NK-92 treated with Interleukin-12 subunit alpha and Interleukin-12 subunit beta, amount 100 ng/mL, for 24 hours (cell line): Measurements from ENCODE around the gene CXCL17.

Experiments used
- DNase-seq: peaks from one replicate; lab custom pipeline; 2025; lab: John Stamatoyannopoulos, UW

The CXCL17 gene

GRCh38 chr19:42397263-42398166 lies 45.2 kb downstream of the CXCL17 start:
- DNase-seq: peak; percentile 16

- DNase-seq: peak; percentile 96
Observed at GRCh38 chr19:42396381-42397262, 46.1 kb downstream of the CXCL17 start.

GRCh38 chr19:42394751-42395150 lies 48.0 kb downstream of the CXCL17 start:
- DNase-seq: no peak

- no peak for DNase-seq
Observed at GRCh38 chr19:42392165-42392564, 50.6 kb downstream of the CXCL17 start.

GRCh38 chr19:42389899-42390298 lies 52.8 kb downstream of the CXCL17 start, which contains the start of gene CNFN:
TSS of gene CNFN (minus strand) at chr19:42390297. CDS start at chr19:42389037, 1,260 bp downstream.
- DNase-seq: no peak

GRCh38 chr19:42388851-42389489 lies 53.8 kb downstream of the CXCL17 start:
- DNase-seq: no peak

- no peak for DNase-seq
Observed at GRCh38 chr19:42386974-42387707, 55.6 kb downstream of the CXCL17 start.

- DNase-seq: no peak
Observed at GRCh38 chr19:42380155-42380554, 62.6 kb downstream of the CXCL17 start.
